ENCODE results near the gene TM2D3. TPM values are rescaled to one million over a fixed set of nuclear protein-coding genes. Genes with fewer than 3 reads are reported as not detected.

The TM2D3 gene, protein sequence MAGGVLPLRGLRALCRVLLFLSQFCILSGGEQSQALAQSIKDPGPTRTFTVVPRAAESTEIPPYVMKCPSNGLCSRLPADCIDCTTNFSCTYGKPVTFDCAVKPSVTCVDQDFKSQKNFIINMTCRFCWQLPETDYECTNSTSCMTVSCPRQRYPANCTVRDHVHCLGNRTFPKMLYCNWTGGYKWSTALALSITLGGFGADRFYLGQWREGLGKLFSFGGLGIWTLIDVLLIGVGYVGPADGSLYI
- total RNA-seq = 42.9 and 47.0 TPM in 2 replicates

DNA sequence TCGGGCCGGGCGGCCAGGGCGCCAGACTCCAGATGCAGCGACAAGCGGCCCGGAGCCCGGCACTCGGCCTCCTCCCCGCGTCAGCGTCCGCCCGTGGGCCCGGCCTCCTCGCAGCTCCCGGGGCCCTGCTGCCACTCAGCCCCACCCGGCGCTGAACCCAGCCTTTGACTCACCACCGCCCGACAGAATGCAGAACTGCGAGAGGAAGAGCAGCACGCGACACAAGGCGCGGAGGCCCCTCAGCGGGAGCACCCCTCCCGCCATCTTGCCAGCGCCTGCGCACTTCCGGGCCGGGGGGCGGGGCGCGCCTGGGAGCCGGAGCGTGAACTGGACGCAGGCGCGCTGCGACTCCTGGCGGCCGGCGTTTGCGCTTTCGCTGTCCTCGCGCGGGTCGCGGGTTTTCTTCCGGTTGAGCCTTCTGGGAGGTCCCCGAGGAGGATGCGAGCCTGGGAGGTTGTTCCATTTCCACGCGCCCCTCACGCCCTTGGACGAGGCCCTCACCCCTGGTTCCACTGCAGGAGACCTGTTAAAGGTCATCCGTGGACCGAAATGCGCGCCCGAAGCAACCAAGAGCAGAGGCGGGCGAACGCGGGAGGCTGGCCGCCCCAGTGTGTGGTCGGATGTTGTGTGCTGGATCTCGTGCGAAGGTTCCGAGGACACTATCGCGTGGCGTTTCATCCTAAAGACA, at the start of gene TM2D3:
Gene TM2D3 (minus strand): TSS at position 284 of the 688 bp plus-strand sequence. CDS start 20 bp downstream, at position 264.
- intact Hi-C loops (cut with micrococcal nuclease) = loop anchor here (1.0 to 5.0 kb wide), 6 partner anchors 11 to 1055 kb away; partner anchors contain the start of genes SNRPA1 and TARS3

DNA sequence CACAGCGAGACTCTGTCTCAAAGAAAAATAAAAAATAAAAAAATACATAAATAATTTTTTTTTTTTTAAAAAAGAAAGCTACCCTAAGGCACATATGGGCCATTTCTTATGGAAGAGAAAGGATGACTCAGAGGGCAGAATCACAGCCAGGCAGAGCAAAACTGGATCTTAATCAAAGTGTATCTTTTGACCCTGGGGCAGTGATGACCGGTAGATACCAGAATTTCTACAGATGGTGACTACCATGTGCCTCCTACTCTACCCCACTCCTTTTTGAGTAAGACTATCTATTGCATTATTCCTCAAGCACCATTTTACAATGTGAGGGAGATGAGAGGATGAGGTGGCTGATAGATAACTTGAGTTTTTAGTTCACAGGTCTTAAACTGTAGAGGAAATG, 46.1 kb upstream of the TM2D3 start:
- intact Hi-C loops (cut with micrococcal nuclease) = no loop called here

DNA sequence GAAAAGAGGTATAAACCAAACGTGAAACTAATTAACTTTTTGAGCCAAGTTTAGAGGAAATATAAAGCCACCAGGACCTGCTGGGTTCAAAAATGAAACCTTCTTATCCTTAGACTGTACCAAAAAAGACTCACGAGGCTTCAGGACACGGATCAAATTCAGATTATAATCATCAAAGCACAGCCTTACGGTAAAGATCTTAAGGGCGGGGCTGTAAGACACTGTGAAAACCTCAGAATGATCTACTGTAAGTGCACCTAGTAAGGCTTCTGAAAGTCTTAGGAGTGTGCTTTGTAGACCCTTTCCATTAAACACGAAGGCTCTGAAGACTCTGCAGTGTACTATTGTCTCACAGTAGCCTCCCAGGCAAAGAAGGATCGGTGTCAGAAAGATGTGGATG, 45.3 kb upstream of the TM2D3 start:
- intact Hi-C loops (cut with micrococcal nuclease) = loop anchor here (1.0 kb wide), 2 partner anchors 26 to 45 kb away; partner anchors contain the start of gene TM2D3

DNA sequence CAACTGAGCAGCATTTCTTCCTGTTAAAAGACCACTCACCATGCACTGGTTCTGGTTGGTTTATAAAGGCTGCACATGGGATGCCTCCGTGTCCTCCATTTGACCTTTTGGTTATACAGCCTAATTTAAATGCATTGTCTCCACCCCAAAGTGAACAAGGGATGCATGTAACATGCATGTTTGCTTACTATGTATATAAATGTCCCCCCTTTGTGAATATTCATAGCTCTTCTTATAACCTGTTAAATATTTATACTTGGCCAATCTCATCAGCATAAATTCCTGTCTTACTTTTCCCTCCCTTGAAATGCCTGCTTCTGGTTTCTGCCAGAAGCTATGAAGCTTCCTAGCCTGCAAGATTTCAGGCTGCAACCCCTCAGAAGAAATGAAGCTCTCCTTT, 44.6 kb upstream of the TM2D3 start:
- intact Hi-C loops (cut with micrococcal nuclease) = loop anchor here (1.0 kb wide), 2 partner anchors 26 to 45 kb away; partner anchors contain the start of gene TM2D3

DNA sequence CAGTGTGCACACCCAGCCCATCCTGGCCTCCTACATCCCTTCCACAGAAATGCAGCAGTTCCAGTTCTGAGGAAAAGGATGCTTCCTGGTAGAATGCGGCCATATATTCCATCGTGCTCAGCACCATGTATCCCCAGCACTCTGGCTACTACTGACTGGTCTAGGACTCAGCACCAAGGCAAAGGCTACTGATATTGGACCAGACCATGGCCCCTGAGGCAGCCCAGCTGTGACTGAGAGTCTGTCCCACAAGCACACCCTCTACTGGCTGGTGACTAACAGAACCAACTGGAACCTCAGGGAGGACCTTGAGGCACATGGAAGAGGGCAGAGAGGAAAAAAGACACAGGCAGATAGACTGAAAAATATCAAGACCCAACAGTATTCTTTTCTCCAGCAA, 42.1 kb upstream of the TM2D3 start:
- intact Hi-C loops (cut with micrococcal nuclease) = no loop called here

DNA sequence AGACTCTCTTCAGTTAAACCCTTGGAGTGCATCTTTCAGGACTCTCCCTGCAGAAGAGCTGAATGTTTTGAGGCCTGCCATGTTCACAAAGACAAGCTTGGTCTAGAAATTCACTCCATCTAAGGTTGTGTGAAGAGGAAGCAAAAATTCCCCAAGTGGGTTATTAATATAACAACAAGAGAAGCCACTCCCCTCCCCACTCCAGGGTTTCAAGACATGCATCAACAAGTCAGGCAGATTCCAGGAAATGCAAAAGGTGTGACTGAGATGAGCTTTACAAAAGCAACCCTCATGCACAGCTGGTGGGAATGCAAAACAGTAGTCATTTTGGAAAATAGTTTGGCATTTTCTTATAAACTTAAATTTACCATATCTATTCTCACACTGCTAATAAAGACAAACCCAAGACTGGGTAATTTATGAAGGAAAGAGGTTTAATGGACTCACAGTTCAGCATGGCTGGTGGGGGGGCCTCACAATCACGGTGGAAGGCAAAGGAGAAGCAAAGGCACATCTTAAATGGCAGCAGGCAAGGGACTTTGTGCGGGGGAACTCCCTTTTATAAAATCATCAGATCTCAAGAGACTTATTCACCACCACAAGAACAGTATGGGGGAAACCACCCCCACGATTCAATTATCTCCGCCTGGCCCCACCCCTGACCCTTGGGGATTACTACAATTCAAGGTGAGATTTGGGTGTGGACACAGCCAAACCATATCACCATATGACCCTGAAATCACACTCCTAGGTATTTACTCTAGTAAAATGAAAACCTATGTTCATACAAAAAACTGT, 40.8 kb upstream of the TM2D3 start:
- intact Hi-C loops (cut with micrococcal nuclease) = no loop called here

DNA sequence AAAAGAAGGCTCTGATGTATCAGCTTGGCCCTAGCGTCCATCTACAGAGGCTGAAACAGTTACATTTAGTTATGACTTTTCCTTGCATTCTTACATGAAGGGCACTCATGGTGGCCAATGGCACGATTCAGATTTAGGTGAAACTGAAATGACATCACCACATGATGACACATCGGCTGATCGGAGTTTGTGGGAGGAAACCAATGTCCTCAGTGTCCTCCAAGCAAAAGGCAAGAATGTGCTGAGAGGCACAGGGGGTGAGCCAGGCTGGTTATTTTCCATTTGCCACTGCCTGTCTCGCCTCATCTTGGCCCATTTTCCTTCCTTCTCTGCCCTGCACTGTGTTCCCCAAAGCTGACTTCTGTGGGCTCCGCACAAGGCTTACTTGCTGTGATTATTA, 37.7 kb upstream of the TM2D3 start:
- intact Hi-C loops (cut with micrococcal nuclease) = no loop called here

DNA sequence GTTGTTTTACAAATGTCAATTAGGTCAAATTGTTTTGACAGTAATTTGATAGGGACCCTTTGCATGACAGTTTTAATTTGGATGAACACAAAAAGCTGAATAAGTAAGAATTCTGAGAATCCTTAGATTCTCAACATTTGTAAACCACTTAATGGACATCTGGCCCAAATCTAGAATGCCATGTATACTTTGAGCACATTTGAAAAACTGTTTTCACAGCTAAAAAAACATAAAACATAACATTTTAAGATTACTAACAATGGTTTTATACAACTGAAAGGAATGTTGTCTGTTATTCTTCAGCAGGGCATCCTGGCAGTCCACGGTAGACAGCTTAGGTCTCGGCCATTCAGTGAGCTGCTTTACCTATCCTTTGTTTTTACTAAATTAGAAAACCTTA, 34.5 kb upstream of the TM2D3 start:
- intact Hi-C loops (cut with micrococcal nuclease) = no loop called here

DNA sequence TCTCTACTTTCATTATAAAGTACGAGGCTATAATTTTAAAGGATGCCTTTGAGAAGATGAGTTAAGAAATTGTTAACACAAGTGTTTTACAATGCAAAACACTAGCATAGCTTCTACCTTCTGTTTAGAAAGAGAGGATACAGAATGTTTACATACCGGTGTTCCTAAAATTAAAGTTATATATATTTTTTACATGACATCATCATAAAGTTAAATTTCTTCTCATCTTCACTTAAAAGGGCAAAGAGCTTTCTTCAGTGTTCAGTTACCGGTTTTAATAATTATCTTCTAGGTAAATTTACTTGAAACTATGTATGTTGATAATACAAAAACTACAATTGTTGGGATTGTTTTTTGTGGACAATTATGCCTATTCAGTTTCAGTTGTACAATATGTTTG, 32.7 kb upstream of the TM2D3 start:
- intact Hi-C loops (cut with micrococcal nuclease) = no loop called here

DNA sequence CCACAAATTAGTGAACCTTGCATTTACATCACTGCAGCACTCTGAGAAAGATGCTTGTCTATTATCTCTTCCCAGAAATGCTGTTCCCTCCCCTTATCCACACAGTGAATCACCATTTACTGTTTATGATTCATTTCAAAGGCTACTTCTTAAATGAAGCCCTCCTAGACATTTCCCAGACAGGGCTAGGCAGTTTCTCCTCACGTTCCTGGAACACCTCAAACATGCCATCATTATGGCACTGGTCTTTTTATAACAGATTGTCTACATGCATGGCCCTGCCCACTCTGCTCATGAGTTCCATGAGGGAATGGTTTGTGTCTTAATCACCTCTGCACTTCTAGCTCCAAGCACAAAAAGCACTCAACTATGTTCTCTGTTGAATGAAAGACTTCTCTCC, 32.2 kb upstream of the TM2D3 start:
- intact Hi-C loops (cut with micrococcal nuclease) = no loop called here

DNA sequence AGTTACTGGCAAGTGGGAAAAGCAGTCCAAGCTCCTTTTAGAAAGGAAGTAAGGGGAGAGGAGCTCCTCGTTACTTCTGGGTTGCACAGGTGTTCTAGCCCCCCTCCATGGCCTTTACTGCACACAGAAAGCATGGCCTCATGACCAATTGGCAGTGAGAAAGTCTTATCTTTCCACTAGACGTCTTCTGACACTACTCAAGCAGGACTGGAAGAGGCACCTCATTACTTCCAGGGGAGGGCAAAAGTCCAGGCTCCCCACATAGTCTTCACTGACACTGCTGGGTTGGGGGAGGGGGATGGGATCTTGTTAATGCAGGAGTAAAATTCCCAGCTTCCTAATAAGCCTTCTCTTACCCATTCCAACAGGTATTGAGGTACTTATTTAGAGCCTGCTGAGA, 27.6 kb upstream of the TM2D3 start:
- intact Hi-C loops (cut with micrococcal nuclease) = no loop called here

DNA sequence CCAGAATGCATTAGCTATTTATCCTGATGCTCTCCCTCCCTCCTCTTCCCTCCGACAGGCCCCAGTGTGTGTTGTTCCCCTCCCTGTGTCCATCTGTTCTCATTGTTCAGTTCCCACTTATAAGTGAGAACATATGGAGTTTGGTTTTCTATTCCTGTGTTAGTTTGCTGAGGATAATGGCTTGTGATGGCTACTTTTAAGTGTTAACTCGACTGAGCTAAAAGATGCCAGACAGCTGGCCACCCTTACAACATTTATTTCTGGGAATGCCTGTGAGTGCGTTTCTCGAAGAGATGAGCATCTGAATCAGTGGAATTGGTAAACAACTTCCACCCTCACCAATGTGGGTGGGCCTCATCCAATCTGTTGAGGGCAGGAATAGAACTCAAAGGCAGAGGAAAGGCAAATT, 24.7 kb upstream of the TM2D3 start:
- intact Hi-C loops (cut with micrococcal nuclease) = no loop called here

DNA sequence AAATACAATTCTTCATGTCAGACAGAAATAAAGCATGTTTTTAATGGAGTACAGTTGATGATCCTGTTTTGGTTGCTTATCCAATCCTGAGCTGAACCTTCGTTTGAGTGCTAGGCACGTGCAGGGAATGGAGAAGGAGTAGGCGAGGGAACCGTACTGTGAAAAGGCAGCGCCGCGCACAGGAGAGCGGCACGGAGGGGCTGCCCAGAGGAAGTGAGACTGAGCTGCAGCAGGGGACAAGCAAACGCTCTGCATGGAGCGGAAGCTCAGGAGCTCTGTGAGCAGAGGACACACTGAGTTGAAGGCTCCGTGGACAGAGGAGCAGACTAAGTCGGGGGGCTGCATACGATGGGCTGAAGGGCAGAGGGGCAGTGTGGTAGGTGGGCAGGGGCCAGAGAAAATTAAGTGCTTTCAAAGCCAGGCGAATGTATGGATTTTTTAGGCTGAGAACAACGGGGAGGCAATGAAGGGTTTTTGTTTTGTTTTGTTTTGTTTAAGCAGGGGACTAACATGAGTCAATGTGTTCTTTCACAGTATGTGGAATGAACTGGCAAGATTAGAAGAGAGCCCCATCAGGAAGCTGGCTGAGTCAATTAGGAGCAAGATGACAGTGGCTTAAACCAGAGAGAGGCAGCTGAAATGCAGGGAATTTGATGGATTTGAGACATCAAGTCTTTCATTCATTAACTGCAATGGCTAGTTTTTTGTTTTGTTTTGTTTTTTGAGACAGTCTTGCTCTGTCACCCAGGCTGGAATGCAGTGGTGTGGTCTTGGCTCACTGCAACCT, 23.8 kb upstream of the TM2D3 start:
- intact Hi-C loops (cut with micrococcal nuclease) = no loop called here

DNA sequence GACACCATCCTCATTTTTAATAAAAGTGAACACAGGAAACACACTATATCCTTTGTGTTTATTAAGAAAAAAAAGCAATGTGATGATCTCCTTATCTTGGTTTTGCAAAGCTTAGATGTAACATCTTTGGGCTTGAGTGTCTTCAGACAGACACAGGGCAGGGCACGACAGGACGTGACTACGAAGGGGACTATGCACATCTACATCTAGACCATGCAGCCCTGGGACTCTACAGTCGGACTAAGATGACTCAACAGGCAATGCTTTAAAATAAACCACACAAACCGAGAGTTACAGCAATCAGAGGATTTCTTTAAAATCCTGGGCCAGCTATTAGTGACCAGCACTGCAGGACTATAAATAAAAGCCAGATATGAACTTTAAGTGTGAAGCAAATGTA, 22.8 kb upstream of the TM2D3 start:
- intact Hi-C loops (cut with micrococcal nuclease) = no loop called here

DNA sequence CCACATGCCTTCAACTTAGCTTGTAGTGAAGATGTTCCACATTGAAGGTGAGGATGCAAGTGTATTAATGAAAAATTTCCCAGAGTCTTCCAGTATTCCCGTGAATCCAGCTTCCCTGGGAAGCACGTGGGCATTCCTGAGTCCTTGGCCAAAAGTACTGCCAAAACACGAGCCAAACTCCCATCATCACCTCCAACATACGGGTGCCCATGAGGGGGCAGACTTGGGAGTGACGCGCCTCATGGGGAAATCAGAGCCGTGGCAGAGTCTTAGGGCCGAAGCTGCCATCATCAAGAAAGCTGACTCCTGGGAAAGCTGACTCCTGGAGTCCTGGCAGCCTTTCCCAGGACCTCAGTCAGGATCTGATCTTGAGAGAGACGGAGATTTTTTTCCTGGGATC, 20.1 kb upstream of the TM2D3 start:
- intact Hi-C loops (cut with micrococcal nuclease) = no loop called here

DNA sequence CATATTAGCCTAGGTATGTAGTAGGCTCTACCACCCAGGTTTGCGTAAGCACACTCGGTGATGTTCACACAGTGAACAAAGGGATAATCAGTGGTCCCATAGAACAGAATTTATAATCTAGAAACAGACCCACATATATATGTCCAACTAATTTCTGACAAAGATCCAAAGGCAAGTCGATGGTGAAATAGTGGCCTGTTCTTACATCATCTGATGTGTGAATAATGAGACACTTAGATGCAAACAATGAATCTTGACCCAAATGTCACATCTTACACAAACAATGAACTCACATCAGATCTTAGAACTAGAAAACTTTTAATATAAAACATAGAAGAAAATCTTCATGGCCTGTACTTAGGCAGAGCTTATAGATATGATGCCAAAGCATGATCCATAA, 17.6 kb upstream of the TM2D3 start:
- intact Hi-C loops (cut with micrococcal nuclease) = no loop called here

DNA sequence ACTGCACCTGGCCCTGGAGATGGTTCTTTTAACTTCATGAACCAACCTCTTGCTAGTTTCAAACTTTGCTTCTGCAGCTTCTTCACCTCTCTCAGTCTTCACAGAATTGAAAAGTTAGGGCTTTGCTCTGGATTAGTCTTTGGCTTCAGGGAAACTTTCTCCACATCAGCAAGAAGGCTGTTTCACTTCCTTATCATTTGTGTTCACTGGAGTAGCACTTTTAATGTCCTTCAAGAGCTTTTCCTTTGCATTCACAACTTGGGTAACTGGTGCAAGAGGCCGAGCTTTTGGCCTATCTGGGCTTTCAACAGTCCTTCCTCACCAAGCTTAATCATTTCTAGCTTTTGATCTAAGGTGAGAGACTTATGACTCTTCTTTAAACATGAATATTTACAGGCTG, 15.7 kb upstream of the TM2D3 start:
- intact Hi-C loops (cut with micrococcal nuclease) = no loop called here

DNA sequence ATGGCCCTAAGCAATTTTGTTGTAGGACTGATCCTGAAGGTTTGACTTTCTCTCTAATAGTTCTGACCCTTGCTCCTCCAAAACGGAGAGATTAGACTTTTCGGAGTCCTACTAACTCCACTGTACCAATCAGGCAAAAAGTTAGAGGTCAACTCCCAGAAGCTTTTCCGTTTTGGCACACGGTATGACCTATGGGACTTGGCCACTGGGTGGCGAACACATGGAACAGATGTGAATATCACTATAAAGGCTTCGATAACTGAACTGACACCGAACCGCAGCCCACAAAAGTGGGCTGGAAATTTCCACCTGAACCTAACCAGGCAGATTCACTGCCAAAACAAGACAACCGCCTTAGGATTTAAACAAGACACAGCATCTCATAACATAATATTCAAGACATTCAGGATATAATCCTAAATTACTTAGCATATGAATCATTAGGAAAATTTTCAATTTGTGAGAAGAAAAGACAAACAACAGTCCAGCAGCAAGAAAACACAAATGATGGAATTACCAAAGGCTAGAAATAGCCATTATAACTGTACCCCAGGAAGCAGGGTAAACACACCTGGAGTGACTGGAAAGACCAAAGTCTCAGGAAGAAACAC, 12.2 kb upstream of the TM2D3 start:
- intact Hi-C loops (cut with micrococcal nuclease) = no loop called here

DNA sequence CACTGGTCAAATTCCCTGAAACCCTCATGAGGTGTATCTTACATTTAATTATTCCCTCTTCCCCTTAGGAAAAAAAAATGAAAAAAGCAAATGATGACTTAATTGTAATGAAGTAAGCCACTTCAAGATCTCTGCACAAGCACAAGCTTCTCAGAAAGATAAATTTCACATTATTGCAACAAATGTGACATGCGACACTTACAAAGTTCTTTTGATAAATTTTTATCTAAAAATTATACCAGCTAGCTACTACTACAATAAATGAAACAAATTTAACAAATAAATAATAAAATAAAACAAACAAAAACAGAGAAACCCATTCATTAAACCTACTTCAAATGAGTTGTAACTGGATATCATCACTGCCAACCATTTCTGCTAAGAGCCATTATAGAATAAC, 10.0 kb upstream of the TM2D3 start:
- intact Hi-C loops (cut with micrococcal nuclease) = no loop called here

DNA sequence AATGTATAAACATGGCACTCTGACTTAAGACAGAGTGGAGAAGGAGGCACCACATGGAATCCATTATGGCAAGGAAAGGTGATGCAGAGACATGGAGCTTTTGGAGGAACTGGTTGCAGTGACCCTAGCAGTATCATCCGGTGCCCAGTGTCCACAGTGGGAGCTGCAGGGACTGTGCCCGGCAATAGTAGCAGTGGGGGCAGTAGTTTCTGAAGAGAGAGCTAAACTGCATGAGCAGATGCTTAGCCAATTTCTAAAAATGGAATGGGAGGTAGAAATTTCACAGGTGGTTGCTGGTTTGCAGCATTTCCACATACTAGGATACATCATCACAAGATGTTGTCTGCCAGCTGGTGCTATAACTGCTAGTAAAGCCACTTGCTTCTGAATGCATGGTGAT, 7.8 kb upstream of the TM2D3 start:
- intact Hi-C loops (cut with micrococcal nuclease) = no loop called here

All from T-helper 2 cell treated with Interferon-gamma antibody and Interleukin-4, amounts not matched to agents 100 ng/mL and 5 ng/mL, for 36 hours (primary cell).